GM21619 (cell line): ENCODE measurements around the gene AP1M2.

ENCODE experiments used
- ATAC-seq: cut with Tn5 transposase; IDR thresholded peaks from one replicate; pipeline ENCODE4 v1.9.1; 2021; ENCODE audit not compliant: unreplicated experiment

Gene AP1M2

GRCh38 chr19:10587022-10587838, at the start of gene AP1M2:
Gene AP1M2, minus strand, starts transcription at chr19:10587312. Its CDS starts 81 bp downstream, at chr19:10587231.
- ATAC-seq: no peak

GRCh38 chr19:10636304-10636972, 49.3 kb upstream of the AP1M2 start:
- ATAC-seq: no peak

- ATAC-seq: no peak
Measured at GRCh38 chr19:10634963-10635362, 47.9 kb upstream of the AP1M2 start.

GRCh38 chr19:10634430-10634829, 47.3 kb upstream of the AP1M2 start:
- ATAC-seq: no peak

- no peak for ATAC-seq
Measured at GRCh38 chr19:10631874-10632273, 44.8 kb upstream of the AP1M2 start.

- no peak for ATAC-seq
Measured at GRCh38 chr19:10625762-10626138, 38.6 kb upstream of the AP1M2 start.

- ATAC-seq: no peak
Measured at GRCh38 chr19:10625003-10625761, 38.1 kb upstream of the AP1M2 start, which contains the start of gene SLC44A2. Gene SLC44A2, plus strand, starts transcription at chr19:10625553. Its CDS starts 81 bp downstream, at chr19:10625634.

GRCh38 chr19:10624585-10624984, 37.5 kb upstream of the AP1M2 start:
- ATAC-seq: no peak

GRCh38 chr19:10621966-10622365, 34.9 kb upstream of the AP1M2 start:
- ATAC-seq: no peak

GRCh38 chr19:10620786-10621185, 33.7 kb upstream of the AP1M2 start:
- ATAC-seq: no peak

GRCh38 chr19:10618846-10619245, 31.7 kb upstream of the AP1M2 start:
- no peak for ATAC-seq

- ATAC-seq: no peak
Measured at GRCh38 chr19:10617409-10618121, 30.5 kb upstream of the AP1M2 start.

- ATAC-seq: no peak
Measured at GRCh38 chr19:10615429-10616023, 28.4 kb upstream of the AP1M2 start.

- no peak for ATAC-seq
Measured at GRCh38 chr19:10612499-10613119, 25.5 kb upstream of the AP1M2 start.

GRCh38 chr19:10611907-10612306, 24.8 kb upstream of the AP1M2 start:
- ATAC-seq: no peak

- ATAC-seq: peak; percentile 19
Measured at GRCh38 chr19:10604460-10604980, 17.4 kb upstream of the AP1M2 start.

- peak; percentile 13 for ATAC-seq
Measured at GRCh38 chr19:10603873-10604459, 16.9 kb upstream of the AP1M2 start.

GRCh38 chr19:10603084-10603872, 16.2 kb upstream of the AP1M2 start:
- ATAC-seq: peak; percentile 40
